ENCODE data around the gene GNAZ. TPM values are rescaled to one million over a fixed set of nuclear protein-coding genes. Genes with fewer than 3 reads are reported as not detected.
A peak's percentile ranks its signal among the peaks of the same experiment; 100 is the strongest.

The GNAZ gene
- total RNA-seq, 1 experiment from 2014 or later = 17.2 TPM

GRCh38 chr22:23072911-23073491, 2.7 kb downstream of the GNAZ start:
- in situ Hi-C loops (cut with HindIII; ENCODE audit: low sequenced_read_pairs) = no loop called here
- no peak for DNase-seq (ENCODE audit: low spot score)

- in situ Hi-C loops (cut with HindIII; ENCODE audit: low sequenced_read_pairs) = no loop called here
These were observed 3.4 kb downstream of the GNAZ start for GRCh38 chr22:23073526-23074229.

GRCh38 chr22:23074451-23074850, 4.1 kb downstream of the GNAZ start:
- no peak for DNase-seq (ENCODE audit: low spot score)
- in situ Hi-C loops (cut with HindIII; ENCODE audit: low sequenced_read_pairs) = no loop called here

More at GRCh38 chr22:23073526-23074229, 3.4 kb downstream of the GNAZ start:
- DNase-seq (ENCODE audit: low spot score) = no peak

- no peak for DNase-seq (ENCODE audit: low spot score)
- in situ Hi-C loops (cut with HindIII; ENCODE audit: low sequenced_read_pairs) = no loop called here
These were observed 4.7 kb downstream of the GNAZ start for GRCh38 chr22:23075050-23075449.

- DNase-seq (ENCODE audit: low spot score) = no peak
- in situ Hi-C loops (cut with HindIII; ENCODE audit: low sequenced_read_pairs) = no loop called here
These were observed 5.4 kb downstream of the GNAZ start for GRCh38 chr22:23075525-23076216.

GRCh38 chr22:23076896-23077572, 6.7 kb downstream of the GNAZ start:
- DNase-seq (ENCODE audit: low spot score) = no peak
- in situ Hi-C loops (cut with HindIII; ENCODE audit: low sequenced_read_pairs) = no loop called here

GRCh38 chr22:23077627-23078461, 7.5 kb downstream of the GNAZ start:
- DNase-seq (ENCODE audit: low spot score) = no peak
- in situ Hi-C loops (cut with HindIII; ENCODE audit: low sequenced_read_pairs) = no loop called here

- DNase-seq (ENCODE audit: low spot score) = no peak
- in situ Hi-C loops (cut with HindIII; ENCODE audit: low sequenced_read_pairs) = no loop called here
These were observed 8.1 kb downstream of the GNAZ start for GRCh38 chr22:23078462-23078787.

GRCh38 chr22:23079240-23079768, 9.0 kb downstream of the GNAZ start:
- DNase-seq (ENCODE audit: low spot score) = no peak
- in situ Hi-C loops (cut with HindIII; ENCODE audit: low sequenced_read_pairs) = no loop called here

- DNase-seq (ENCODE audit: low spot score) = peak; percentile 76
- in situ Hi-C loops (cut with HindIII; ENCODE audit: low sequenced_read_pairs) = no loop called here
These were observed 9.6 kb downstream of the GNAZ start for GRCh38 chr22:23079814-23080521.

- DNase-seq (ENCODE audit: low spot score) = no peak
- in situ Hi-C loops (cut with HindIII; ENCODE audit: low sequenced_read_pairs) = no loop called here
These were observed 10.4 kb downstream of the GNAZ start for GRCh38 chr22:23080613-23081290.

GRCh38 chr22:23082534-23083314, 12.4 kb downstream of the GNAZ start:
- in situ Hi-C loops (cut with HindIII; ENCODE audit: low sequenced_read_pairs) = no loop called here
- no peak for DNase-seq (ENCODE audit: low spot score)

GRCh38 chr22:23083315-23084021, 13.1 kb downstream of the GNAZ start:
- peak; percentile 70 for DNase-seq (ENCODE audit: low spot score)
- in situ Hi-C loops (cut with HindIII; ENCODE audit: low sequenced_read_pairs) = no loop called here

- in situ Hi-C loops (cut with HindIII; ENCODE audit: low sequenced_read_pairs) = no loop called here
- DNase-seq (ENCODE audit: low spot score) = no peak
These were observed 14.4 kb downstream of the GNAZ start for GRCh38 chr22:23084453-23085350.

- peak; percentile 17 for DNase-seq (ENCODE audit: low spot score)
These were observed 15.0 kb downstream of the GNAZ start for GRCh38 chr22:23085351-23085671.

GRCh38 chr22:23085785-23086184, 15.5 kb downstream of the GNAZ start:
- no peak for DNase-seq (ENCODE audit: low spot score)
- in situ Hi-C loops (cut with HindIII; ENCODE audit: low sequenced_read_pairs) = no loop called here

More at GRCh38 chr22:23085351-23085671, 15.0 kb downstream of the GNAZ start:
- in situ Hi-C loops (cut with HindIII; ENCODE audit: low sequenced_read_pairs) = no loop called here
